K562 (cell line): ENCODE data around the gene ASIC1. TPM values are rescaled to one million over a fixed set of nuclear protein-coding genes. Genes with fewer than 3 reads are reported as not detected.

ENCODE experiments used
- E2F3 ChIP-seq: fragments of 250-450 bp; sonication (Bioruptor Pico); IDR thresholded peaks from 2 replicates; pipeline ENCODE4 v1.4.0; 2020; ENCODE audit warnings: mild to moderate bottlenecking
- FOXO4 ChIP-seq: fragments of 450-650 bp; formaldehyde crosslinking; IDR thresholded peaks from 2 replicates; pipeline ENCODE4 v1.4.0; 2020; ENCODE audit warnings: mild to moderate bottlenecking, moderate library complexity
- POLR3G ChIP-seq: IDR thresholded peaks from 2 replicates; pipeline ENCODE4 v1.6.1; 2011; ENCODE audit not compliant: insufficient read length, insufficient replicate concordance; ENCODE audit errors: extremely low read depth
- TCF7 ChIP-seq: sonication (generic); IDR thresholded peaks from 2 replicates; pipeline ENCODE4 v1.6.1; 2016; ENCODE audit warnings: antibody characterized with exemption, borderline replicate concordance
- ZNF165 ChIP-seq: fragments of 250-450 bp; sonication (Bioruptor Pico); IDR thresholded peaks from 2 replicates; pipeline ENCODE4 v1.4.0; 2020; ENCODE audit warnings: borderline replicate concordance
- ZNF41 ChIP-seq: fragments of 250-450 bp; sonication (Bioruptor Pico); conservative IDR thresholded peaks from 2 replicates; pipeline ENCODE4 v1.4.0; 2020; ENCODE audit warnings: mild to moderate bottlenecking
- polyA plus RNA-seq, 8 experiments: library from polyadenylated mRNA; depleted of rRNA in 4 of 8; stranded (reverse) in 5 of 8; unstranded in 3 of 8; fragments of >200 nt; fragmentation: Nextera tagmentation in 2 of 8; fragmentation: Illumina TruSeq in 1 of 8; extraction: Ambion mirVana in 2 of 8; extraction: Trizol in 1 of 8; gene quantifications; 2 replicates each; pipeline versions ENCODE4 v1.2.1 to v1.2.3, GENCODE V29; 2011 to 2014; ENCODE audit warnings: inconsistent platforms in 1 of 8, missing spikeins in 1 of 8
- total RNA-seq, 7 experiments: library from RNA; depleted of rRNA in 6 of 7; stranded (reverse); fragments of >200 nt in 6 of 7; fragmentation: Illumina TruSeq in 2 of 7; extraction: Trizol in 2 of 7; gene quantifications; 2 replicates each; pipeline versions ENCODE4 v1.2.1 to v1.2.3, GENCODE V29; 2011 to 2021; ENCODE audit warnings: low replicate concordance in 1 of 7
- TF ChIP-seq, protein P1 (sequence below): fragments of 450-650 bp; IDR thresholded peaks from 2 replicates; pipeline ENCODE4 v1.6.1; 2018; ENCODE audit not compliant: partially characterized antibody
- TF ChIP-seq, protein P2 (sequence below): fragments of 200-600 bp; sonication (generic); IDR thresholded peaks from one replicate; pipeline ENCODE4 v1.6.1; 2012; ENCODE audit warnings: mild to moderate bottlenecking, low read depth, low read length, inconsistent platforms
- TF ChIP-seq, protein P3 (sequence below): fragments of 250-450 bp; sonication (Bioruptor Pico); IDR thresholded peaks from 2 replicates; pipeline ENCODE4 v1.8.0; 2022; ENCODE audit warnings: inconsistent platforms, mild to moderate bottlenecking, moderate library complexity, borderline replicate concordance

ASIC1 gene
- total and polyA plus RNA-seq, 9 of the 15 experiments (the other 6 are each of a cell fraction or from before 2014, with no cell fraction given) = 0.01 to 1.7 (median 0.45) TPM

- TF ChIP-seq, protein P1, sequence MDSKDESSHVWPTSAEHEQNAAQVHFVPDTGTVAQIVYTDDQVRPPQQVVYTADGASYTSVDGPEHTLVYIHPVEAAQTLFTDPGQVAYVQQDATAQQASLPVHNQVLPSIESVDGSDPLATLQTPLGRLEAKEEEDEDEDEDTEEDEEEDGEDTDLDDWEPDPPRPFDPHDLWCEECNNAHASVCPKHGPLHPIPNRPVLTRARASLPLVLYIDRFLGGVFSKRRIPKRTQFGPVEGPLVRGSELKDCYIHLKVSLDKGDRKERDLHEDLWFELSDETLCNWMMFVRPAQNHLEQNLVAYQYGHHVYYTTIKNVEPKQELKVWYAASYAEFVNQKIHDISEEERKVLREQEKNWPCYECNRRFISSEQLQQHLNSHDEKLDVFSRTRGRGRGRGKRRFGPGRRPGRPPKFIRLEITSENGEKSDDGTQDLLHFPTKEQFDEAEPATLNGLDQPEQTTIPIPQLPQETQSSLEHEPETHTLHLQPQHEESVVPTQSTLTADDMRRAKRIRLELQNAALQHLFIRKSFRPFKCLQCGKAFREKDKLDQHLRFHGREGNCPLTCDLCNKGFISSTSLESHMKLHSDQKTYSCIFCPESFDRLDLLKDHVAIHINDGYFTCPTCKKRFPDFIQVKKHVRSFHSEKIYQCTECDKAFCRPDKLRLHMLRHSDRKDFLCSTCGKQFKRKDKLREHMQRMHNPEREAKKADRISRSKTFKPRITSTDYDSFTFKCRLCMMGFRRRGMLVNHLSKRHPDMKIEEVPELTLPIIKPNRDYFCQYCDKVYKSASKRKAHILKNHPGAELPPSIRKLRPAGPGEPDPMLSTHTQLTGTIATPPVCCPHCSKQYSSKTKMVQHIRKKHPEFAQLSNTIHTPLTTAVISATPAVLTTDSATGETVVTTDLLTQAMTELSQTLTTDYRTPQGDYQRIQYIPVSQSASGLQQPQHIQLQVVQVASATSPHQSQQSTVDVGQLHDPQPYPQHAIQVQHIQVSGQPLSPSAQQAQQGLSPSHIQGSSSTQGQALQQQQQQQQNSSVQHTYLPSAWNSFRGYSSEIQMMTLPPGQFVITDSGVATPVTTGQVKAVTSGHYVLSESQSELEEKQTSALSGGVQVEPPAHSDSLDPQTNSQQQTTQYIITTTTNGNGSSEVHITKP = no peak
- TF ChIP-seq ZNF41 (CRISPR knock-in tag) = no peak
- no peak for TF ChIP-seq FOXO4 (CRISPR knock-in tag)
- TF ChIP-seq TCF7 = no peak
- no peak for TF ChIP-seq E2F3 (CRISPR knock-in tag)
- TF ChIP-seq POLR3G = no peak
- TF ChIP-seq, protein P2, sequence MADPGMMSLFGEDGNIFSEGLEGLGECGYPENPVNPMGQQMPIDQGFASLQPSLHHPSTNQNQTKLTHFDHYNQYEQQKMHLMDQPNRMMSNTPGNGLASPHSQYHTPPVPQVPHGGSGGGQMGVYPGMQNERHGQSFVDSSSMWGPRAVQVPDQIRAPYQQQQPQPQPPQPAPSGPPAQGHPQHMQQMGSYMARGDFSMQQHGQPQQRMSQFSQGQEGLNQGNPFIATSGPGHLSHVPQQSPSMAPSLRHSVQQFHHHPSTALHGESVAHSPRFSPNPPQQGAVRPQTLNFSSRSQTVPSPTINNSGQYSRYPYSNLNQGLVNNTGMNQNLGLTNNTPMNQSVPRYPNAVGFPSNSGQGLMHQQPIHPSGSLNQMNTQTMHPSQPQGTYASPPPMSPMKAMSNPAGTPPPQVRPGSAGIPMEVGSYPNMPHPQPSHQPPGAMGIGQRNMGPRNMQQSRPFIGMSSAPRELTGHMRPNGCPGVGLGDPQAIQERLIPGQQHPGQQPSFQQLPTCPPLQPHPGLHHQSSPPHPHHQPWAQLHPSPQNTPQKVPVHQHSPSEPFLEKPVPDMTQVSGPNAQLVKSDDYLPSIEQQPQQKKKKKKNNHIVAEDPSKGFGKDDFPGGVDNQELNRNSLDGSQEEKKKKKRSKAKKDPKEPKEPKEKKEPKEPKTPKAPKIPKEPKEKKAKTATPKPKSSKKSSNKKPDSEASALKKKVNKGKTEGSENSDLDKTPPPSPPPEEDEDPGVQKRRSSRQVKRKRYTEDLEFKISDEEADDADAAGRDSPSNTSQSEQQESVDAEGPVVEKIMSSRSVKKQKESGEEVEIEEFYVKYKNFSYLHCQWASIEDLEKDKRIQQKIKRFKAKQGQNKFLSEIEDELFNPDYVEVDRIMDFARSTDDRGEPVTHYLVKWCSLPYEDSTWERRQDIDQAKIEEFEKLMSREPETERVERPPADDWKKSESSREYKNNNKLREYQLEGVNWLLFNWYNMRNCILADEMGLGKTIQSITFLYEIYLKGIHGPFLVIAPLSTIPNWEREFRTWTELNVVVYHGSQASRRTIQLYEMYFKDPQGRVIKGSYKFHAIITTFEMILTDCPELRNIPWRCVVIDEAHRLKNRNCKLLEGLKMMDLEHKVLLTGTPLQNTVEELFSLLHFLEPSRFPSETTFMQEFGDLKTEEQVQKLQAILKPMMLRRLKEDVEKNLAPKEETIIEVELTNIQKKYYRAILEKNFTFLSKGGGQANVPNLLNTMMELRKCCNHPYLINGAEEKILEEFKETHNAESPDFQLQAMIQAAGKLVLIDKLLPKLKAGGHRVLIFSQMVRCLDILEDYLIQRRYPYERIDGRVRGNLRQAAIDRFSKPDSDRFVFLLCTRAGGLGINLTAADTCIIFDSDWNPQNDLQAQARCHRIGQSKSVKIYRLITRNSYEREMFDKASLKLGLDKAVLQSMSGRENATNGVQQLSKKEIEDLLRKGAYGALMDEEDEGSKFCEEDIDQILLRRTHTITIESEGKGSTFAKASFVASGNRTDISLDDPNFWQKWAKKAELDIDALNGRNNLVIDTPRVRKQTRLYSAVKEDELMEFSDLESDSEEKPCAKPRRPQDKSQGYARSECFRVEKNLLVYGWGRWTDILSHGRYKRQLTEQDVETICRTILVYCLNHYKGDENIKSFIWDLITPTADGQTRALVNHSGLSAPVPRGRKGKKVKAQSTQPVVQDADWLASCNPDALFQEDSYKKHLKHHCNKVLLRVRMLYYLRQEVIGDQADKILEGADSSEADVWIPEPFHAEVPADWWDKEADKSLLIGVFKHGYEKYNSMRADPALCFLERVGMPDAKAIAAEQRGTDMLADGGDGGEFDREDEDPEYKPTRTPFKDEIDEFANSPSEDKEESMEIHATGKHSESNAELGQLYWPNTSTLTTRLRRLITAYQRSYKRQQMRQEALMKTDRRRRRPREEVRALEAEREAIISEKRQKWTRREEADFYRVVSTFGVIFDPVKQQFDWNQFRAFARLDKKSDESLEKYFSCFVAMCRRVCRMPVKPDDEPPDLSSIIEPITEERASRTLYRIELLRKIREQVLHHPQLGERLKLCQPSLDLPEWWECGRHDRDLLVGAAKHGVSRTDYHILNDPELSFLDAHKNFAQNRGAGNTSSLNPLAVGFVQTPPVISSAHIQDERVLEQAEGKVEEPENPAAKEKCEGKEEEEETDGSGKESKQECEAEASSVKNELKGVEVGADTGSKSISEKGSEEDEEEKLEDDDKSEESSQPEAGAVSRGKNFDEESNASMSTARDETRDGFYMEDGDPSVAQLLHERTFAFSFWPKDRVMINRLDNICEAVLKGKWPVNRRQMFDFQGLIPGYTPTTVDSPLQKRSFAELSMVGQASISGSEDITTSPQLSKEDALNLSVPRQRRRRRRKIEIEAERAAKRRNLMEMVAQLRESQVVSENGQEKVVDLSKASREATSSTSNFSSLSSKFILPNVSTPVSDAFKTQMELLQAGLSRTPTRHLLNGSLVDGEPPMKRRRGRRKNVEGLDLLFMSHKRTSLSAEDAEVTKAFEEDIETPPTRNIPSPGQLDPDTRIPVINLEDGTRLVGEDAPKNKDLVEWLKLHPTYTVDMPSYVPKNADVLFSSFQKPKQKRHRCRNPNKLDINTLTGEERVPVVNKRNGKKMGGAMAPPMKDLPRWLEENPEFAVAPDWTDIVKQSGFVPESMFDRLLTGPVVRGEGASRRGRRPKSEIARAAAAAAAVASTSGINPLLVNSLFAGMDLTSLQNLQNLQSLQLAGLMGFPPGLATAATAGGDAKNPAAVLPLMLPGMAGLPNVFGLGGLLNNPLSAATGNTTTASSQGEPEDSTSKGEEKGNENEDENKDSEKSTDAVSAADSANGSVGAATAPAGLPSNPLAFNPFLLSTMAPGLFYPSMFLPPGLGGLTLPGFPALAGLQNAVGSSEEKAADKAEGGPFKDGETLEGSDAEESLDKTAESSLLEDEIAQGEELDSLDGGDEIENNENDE = no peak
- no peak for TF ChIP-seq ZNF165 (CRISPR knock-in tag)
- TF ChIP-seq, protein P3, sequence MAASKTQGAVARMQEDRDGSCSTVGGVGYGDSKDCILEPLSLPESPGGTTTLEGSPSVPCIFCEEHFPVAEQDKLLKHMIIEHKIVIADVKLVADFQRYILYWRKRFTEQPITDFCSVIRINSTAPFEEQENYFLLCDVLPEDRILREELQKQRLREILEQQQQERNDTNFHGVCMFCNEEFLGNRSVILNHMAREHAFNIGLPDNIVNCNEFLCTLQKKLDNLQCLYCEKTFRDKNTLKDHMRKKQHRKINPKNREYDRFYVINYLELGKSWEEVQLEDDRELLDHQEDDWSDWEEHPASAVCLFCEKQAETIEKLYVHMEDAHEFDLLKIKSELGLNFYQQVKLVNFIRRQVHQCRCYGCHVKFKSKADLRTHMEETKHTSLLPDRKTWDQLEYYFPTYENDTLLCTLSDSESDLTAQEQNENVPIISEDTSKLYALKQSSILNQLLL (CRISPR knock-in tag) = no peak
Measured at GRCh38 chr12:50039151-50039835, 18.1 kb upstream of the ASIC1 start (continued).
